IMR-90 (cell line): ENCODE measurements around the gene COL8A1.

Experiments used
- CEBPB ChIP-seq: IDR thresholded peaks from 2 replicates; pipeline ENCODE4 v1.6.1; 2012; ENCODE audit warnings: low read depth, low read length, improper control_type of control experiment
- FOS ChIP-seq: fragments of 150-350 bp; IDR thresholded peaks from 2 replicates; pipeline ENCODE4 v1.6.1; 2016; ENCODE audit warnings: low read depth, low read length
- MAZ ChIP-seq: IDR thresholded peaks from 2 replicates; pipeline ENCODE4 v1.6.1; 2012; ENCODE audit warnings: low read depth, mild to moderate bottlenecking, low read length, improper control_type of control experiment, moderate library complexity, borderline replicate concordance
- POLR2A ChIP-seq: IDR thresholded peaks from 2 replicates; pipeline ENCODE4 v1.6.1; 2012; ENCODE audit warnings: mild to moderate bottlenecking, low read depth, low read length
- RCOR1 ChIP-seq: IDR thresholded peaks from 2 replicates; pipeline ENCODE4 v1.6.1; 2012; ENCODE audit warnings: mild to moderate bottlenecking, low read length, improper control_type of control experiment; ENCODE audit not compliant: insufficient replicate concordance
- RFX5 ChIP-seq: IDR thresholded peaks from 2 replicates; pipeline ENCODE4 v1.8.0; 2012; ENCODE audit warnings: low read depth, mild to moderate bottlenecking, low read length, moderate library complexity
- TF ChIP-seq, protein P1 (sequence below): conservative IDR thresholded peaks from 2 replicates; pipeline ENCODE4 v1.5.1; 2012; ENCODE audit warnings: mild to moderate bottlenecking, low read depth, low read length, improper control_type of control experiment

GRCh38 chr3:99601515-99601914, 36.9 kb upstream of the COL8A1 start:
- TF ChIP-seq, protein P1, sequence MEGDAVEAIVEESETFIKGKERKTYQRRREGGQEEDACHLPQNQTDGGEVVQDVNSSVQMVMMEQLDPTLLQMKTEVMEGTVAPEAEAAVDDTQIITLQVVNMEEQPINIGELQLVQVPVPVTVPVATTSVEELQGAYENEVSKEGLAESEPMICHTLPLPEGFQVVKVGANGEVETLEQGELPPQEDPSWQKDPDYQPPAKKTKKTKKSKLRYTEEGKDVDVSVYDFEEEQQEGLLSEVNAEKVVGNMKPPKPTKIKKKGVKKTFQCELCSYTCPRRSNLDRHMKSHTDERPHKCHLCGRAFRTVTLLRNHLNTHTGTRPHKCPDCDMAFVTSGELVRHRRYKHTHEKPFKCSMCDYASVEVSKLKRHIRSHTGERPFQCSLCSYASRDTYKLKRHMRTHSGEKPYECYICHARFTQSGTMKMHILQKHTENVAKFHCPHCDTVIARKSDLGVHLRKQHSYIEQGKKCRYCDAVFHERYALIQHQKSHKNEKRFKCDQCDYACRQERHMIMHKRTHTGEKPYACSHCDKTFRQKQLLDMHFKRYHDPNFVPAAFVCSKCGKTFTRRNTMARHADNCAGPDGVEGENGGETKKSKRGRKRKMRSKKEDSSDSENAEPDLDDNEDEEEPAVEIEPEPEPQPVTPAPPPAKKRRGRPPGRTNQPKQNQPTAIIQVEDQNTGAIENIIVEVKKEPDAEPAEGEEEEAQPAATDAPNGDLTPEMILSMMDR, result no peak
- TF ChIP-seq CEBPB, result no peak
- TF ChIP-seq RCOR1, result no peak
- no peak for TF ChIP-seq MAZ
- TF ChIP-seq FOS, result no peak
- TF ChIP-seq POLR2A, result no peak
- TF ChIP-seq RFX5, result no peak
